Fibroblast of villous mesenchyme (primary cell): ENCODE data around the gene NRG2. TPM values are rescaled to one million over a fixed set of nuclear protein-coding genes. Genes with fewer than 3 reads are reported as not detected.
A peak's percentile ranks its signal among the peaks of the same experiment; 100 is the strongest.

Experiments
- DNase-seq: peaks from one replicate; pipeline ENCODE4 v3.0.0-alpha.2; 2010; ENCODE audit warnings: low read depth
- H3K4me3 ChIP-seq: 2 replicates; pipeline ENCODE4 v1.5.1; 2011; ENCODE audit warnings: low read depth, mild to moderate bottlenecking, low read length
- total RNA-seq: library from RNA; depleted of rRNA; stranded (reverse); fragments of >200 nt; gene quantifications from 2 replicates; pipeline ENCODE4 v1.2.3, GENCODE V29; 2012
- TF ChIP-seq, protein P1 (sequence below): IDR thresholded peaks from 2 replicates; pipeline ENCODE4 v1.5.1; 2012; ENCODE audit warnings: low read depth, mild to moderate bottlenecking, low read length; ENCODE audit not compliant: insufficient read depth

Gene NRG2
- total RNA-seq, 1 donor, result under 0.01 TPM

- DNase-seq, result no peak
- no peak overlapping the region for H3K4me3 ChIP-seq
- TF ChIP-seq, protein P1, sequence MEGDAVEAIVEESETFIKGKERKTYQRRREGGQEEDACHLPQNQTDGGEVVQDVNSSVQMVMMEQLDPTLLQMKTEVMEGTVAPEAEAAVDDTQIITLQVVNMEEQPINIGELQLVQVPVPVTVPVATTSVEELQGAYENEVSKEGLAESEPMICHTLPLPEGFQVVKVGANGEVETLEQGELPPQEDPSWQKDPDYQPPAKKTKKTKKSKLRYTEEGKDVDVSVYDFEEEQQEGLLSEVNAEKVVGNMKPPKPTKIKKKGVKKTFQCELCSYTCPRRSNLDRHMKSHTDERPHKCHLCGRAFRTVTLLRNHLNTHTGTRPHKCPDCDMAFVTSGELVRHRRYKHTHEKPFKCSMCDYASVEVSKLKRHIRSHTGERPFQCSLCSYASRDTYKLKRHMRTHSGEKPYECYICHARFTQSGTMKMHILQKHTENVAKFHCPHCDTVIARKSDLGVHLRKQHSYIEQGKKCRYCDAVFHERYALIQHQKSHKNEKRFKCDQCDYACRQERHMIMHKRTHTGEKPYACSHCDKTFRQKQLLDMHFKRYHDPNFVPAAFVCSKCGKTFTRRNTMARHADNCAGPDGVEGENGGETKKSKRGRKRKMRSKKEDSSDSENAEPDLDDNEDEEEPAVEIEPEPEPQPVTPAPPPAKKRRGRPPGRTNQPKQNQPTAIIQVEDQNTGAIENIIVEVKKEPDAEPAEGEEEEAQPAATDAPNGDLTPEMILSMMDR, result no peak
These were observed 196.0 kb downstream of the NRG2 start for GRCh38 chr5:139847091-139847490.

DNA sequence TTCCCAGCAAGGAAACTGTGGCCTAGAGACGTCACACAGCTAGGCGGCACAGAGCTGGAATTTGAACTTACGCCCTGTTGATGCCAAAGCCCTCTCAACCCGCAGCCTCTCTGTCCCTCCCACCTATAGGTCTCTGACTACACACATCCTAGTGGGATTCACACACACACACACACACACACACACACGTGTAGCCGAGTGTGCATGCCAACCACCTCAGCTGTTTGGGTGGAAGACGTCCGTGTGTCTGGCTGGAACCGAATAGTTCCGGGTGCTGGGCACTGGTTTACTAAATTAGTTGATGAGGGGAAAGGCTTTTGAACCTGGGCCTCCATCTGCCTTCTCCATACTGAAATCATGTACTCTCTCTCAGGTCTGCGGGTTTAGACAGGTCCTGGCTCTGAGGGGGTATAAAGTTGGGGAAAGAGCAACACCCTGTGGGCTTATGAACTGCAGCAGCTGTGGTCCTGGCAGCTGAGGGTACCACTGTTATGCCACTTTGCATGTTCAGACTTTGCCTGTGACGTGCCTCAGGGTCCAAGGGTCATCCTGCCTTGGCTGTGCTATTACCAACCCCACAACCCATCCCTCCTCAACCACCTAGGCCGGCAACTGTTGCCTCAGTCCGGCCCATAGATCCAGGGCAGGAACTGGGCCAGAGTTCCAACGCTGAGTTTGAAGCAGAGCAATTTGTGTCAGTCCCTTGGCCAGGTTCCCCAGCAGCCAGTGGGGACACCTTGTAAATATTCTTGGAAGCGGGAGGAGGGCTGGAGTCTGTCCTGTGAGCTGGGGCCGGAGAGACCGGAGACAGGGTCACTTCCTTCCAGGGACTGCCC is 197.0 kb downstream of the NRG2 start:
- TF ChIP-seq, protein P1, result no peak
- no peak for DNase-seq
- H3K4me3 ChIP-seq, result no peak overlapping the region

GRCh38 chr5:139844472-139845145 is 198.5 kb downstream of the NRG2 start:
- TF ChIP-seq, protein P1, result peak; percentile 80
- no peak overlapping the region for H3K4me3 ChIP-seq
- DNase-seq, result peak; percentile 70

DNA sequence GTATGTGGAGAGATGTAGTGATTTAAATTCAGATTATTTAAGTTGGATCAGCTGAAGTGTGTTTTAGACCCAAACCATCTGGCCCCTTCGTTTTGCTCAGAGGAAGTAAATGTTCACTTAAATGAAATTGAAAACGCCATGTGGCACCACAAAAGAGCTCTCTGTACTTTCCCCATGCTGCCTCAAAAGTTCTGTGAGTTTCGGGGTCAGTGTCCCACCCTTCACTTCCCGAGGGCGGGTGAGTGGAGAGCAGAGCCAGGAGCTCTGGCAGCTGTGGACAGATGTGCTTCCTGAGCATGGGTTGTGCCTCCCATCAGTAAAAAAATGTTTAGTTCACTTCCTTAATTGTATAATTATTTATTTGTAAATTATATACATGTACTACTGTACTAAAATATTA is 199.1 kb downstream of the NRG2 start:
- no peak overlapping the region for H3K4me3 ChIP-seq
- no peak for DNase-seq
- TF ChIP-seq, protein P1, result no peak

DNA sequence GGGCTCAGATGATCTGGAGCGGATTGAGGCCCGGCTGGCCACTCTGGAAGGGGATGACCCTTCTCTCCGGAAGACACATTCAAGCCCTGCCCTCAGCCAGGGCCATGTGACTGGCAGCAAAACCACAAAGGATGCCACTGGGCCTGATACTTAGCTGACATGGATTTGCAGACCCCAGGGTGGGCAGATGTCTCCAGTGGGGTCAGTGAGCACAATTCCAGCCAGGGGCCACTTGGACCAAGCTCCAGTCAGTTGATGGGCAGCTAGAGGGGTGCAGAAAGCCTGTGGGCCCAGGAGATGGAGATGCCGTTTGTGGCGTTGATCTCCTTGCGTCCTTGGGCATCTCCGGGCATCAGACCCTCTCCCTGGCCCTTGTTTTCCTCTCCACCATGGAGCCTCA is 200.8 kb downstream of the NRG2 start:
- TF ChIP-seq, protein P1, result no peak
- no peak for DNase-seq
- no peak overlapping the region for H3K4me3 ChIP-seq

GRCh38 chr5:139841549-139841948 is 201.6 kb downstream of the NRG2 start:
- DNase-seq, result no peak
- TF ChIP-seq, protein P1, result peak; percentile 15
- no peak overlapping the region for H3K4me3 ChIP-seq

- TF ChIP-seq, protein P1, result no peak
- DNase-seq, result no peak
- H3K4me3 ChIP-seq, result no peak overlapping the region
These were observed 203.2 kb downstream of the NRG2 start for GRCh38 chr5:139839918-139840317.
